Tibial nerve (tissue), 4 donors: ENCODE measurements around the gene ATF7.

Experiments used
- EP300 ChIP-seq, 2 donors: sonication (generic); formaldehyde crosslinking; IDR thresholded peaks; one replicate each; pipeline ENCODE4 v1.6.1; 2017; ENCODE audit warnings: antibody characterized with exemption in 2 of 2, mild to moderate bottlenecking in 1 of 2
- POLR2A ChIP-seq, 2 donors: fragments of 450-650 bp; IDR thresholded peaks; one replicate each; pipeline ENCODE4 v1.6.1; 2017; ENCODE audit warnings: antibody characterized with exemption in 2 of 2, mild to moderate bottlenecking in 2 of 2, moderate library complexity in 2 of 2
- TF ChIP-seq, protein P1 (sequence below), 5 experiments: fragments of 200-600 bp in 3 of 5; fragments of 450-650 bp in 2 of 5; sonication (generic) in 3 of 5; IDR thresholded peaks; one replicate each; pipeline ENCODE4 v1.5.1; 2016 to 2019; ENCODE audit warnings: antibody characterized with exemption in 5 of 5, mild to moderate bottlenecking in 3 of 5, moderate library complexity in 2 of 5

DNA sequence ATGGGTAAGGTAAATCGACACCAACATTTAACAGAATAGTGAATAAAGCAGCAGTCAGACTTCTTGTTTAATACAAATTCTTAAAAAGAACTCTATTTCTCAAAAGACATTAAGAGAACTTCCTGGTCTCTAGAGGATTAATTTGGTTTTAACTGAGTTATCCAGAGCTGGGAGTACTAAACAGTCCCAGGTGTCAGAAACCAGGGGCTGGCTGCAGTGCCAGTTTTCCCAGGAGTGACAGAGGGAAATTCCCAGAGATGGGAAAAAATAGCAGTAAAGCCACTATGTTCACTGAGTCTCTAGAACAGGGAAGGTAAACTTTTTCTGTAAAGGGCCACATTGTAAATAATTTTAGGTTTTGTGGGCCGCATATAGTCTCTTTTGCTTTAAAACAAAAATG is 40.9 kb upstream of the ATF7 start:
- TF ChIP-seq, protein P1, sequence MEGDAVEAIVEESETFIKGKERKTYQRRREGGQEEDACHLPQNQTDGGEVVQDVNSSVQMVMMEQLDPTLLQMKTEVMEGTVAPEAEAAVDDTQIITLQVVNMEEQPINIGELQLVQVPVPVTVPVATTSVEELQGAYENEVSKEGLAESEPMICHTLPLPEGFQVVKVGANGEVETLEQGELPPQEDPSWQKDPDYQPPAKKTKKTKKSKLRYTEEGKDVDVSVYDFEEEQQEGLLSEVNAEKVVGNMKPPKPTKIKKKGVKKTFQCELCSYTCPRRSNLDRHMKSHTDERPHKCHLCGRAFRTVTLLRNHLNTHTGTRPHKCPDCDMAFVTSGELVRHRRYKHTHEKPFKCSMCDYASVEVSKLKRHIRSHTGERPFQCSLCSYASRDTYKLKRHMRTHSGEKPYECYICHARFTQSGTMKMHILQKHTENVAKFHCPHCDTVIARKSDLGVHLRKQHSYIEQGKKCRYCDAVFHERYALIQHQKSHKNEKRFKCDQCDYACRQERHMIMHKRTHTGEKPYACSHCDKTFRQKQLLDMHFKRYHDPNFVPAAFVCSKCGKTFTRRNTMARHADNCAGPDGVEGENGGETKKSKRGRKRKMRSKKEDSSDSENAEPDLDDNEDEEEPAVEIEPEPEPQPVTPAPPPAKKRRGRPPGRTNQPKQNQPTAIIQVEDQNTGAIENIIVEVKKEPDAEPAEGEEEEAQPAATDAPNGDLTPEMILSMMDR (IDR thresholded peaks at IDR 0.05) = no peak
- no peak for TF ChIP-seq POLR2A (IDR thresholded peaks at IDR 0.05)
- no peak for TF ChIP-seq EP300 (IDR thresholded peaks at IDR 0.05)
